AG09319 (cell line): ENCODE data around the gene CCDC78.

Source experiments
- DNase-seq: peaks from one replicate; pipeline ENCODE4 v3.0.0-alpha.2; 2010; ENCODE audit warnings: low read depth; ENCODE audit errors: extremely low read depth
- TF ChIP-seq, protein P1 (sequence below): IDR thresholded peaks from 2 replicates; pipeline ENCODE4 v1.5.1; 2011; ENCODE audit warnings: low read depth, mild to moderate bottlenecking, inconsistent platforms, low read length, moderate library complexity

Gene CCDC78

DNA sequence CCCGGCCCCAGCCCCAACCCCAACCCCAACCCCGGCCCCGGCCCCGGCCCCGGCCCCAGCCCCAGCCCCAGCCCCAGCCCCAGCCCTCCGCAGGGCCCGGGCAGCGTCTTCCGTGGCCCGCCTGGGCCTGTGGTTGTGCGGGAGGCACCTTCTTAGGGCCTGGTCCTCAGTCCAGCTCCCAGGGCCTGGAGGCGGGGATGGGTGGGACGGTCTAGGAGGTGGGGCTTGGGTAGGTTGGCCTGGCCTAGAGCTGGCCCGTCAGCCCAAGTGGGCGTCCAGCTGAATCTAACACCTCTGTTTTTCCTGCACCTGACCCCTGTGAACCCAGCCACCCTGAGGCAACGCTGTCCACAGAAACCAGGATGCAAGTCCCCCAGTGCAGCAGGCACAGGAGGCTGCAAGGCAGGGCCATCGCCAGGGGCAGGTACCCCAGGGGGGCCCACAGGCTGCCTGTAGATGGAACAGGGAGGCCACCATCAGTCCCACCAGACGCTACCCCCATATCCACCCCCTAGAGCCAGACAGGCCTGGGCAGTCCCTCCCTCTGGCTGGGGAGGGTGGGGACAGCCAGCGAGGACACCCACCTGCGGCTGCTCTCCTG is 43.0 kb upstream of the CCDC78 start:
- TF ChIP-seq, protein P1, sequence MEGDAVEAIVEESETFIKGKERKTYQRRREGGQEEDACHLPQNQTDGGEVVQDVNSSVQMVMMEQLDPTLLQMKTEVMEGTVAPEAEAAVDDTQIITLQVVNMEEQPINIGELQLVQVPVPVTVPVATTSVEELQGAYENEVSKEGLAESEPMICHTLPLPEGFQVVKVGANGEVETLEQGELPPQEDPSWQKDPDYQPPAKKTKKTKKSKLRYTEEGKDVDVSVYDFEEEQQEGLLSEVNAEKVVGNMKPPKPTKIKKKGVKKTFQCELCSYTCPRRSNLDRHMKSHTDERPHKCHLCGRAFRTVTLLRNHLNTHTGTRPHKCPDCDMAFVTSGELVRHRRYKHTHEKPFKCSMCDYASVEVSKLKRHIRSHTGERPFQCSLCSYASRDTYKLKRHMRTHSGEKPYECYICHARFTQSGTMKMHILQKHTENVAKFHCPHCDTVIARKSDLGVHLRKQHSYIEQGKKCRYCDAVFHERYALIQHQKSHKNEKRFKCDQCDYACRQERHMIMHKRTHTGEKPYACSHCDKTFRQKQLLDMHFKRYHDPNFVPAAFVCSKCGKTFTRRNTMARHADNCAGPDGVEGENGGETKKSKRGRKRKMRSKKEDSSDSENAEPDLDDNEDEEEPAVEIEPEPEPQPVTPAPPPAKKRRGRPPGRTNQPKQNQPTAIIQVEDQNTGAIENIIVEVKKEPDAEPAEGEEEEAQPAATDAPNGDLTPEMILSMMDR = no peak
- no peak for DNase-seq

DNA sequence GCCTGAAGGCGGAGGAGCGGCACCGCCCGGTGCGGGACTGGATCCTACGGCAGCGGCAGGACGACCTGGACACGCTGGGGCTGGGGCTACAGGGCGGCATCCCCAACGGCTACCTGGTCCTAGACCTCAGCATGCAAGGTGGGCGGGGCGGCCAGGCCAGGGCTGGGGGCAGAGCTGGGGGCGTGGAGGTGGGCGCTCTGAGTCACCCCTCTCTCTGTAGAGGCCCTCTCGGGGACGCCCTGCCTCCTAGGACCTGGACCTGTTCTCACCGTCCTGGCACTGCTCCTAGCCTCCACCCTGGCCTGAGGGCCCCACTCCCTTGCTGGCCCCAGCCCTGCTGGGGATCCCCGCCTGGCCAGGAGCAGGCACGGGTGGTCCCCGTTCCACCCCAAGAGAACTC is 42.2 kb upstream of the CCDC78 start:
- TF ChIP-seq, protein P1 = no peak
- DNase-seq = no peak

DNA sequence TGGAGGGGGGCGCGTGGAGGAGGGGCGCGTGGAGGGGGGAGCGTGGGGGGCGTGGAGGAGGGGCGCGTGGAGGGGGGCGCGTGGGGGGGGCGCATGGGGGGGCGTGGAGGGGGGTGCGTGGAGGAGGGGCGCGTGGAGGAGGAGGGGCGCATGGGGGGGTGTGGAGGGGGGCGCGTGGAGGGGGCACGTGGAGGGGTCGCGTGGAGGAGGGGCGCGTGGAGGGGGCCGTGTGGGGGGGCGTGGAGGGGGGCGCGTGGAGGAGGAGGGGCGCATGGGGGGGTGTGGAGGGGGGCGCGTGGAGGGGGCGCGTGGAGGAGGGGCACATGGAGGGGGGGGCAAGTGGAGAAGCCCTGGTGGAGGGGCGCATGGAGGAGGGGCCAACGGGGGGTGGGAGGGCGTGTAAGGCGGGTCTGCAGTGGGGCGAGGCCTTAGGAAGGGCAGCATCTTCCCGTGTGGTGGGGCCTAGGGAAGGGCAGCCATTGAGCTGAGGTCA is 41.5 kb upstream of the CCDC78 start:
- TF ChIP-seq, protein P1 = no peak

DNA sequence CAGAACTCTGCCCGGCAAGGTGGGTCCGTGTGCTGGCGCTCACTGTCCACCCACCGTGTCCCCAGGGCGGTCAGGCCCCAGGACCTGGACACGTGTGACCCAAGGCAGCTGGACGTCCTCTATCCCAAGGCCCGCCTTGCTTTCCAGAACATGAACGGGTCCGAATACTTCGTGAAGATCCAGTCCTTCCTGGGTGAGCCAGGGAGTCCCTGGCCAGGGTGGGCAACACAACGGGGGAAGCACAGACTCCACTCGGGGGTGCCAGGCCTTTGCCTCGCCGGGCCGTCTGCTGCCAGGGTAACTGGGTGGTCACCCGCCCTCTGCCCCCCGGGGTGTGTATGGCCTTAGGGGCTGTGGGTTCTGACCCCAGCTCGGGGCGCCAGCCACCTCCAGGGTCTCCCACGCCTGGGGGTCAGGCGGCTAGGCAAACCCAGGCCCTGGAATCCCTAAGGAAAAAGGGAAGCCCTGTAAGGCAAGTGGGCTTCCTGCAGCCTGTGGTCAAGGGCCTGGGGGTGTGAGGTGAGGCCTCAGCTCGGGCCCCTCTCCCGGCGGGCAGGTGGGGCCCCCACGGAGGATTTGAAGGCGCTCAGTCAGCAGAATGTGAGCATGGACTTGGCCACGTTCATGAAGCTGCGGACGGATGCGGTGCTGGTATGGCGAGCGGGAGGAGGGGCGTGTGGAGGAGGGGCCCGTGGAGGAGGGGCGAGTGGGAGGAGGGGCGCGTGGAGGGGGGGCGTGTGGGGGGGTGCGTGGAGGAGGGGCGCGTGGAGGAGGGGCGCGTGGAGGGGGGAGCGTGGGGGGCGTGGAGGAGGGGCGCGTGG is 40.8 kb upstream of the CCDC78 start:
- no peak for DNase-seq
- TF ChIP-seq, protein P1 = no peak

More for the DNA sequence above, 41.5 kb upstream of the CCDC78 start:
- DNase-seq = no peak

DNA sequence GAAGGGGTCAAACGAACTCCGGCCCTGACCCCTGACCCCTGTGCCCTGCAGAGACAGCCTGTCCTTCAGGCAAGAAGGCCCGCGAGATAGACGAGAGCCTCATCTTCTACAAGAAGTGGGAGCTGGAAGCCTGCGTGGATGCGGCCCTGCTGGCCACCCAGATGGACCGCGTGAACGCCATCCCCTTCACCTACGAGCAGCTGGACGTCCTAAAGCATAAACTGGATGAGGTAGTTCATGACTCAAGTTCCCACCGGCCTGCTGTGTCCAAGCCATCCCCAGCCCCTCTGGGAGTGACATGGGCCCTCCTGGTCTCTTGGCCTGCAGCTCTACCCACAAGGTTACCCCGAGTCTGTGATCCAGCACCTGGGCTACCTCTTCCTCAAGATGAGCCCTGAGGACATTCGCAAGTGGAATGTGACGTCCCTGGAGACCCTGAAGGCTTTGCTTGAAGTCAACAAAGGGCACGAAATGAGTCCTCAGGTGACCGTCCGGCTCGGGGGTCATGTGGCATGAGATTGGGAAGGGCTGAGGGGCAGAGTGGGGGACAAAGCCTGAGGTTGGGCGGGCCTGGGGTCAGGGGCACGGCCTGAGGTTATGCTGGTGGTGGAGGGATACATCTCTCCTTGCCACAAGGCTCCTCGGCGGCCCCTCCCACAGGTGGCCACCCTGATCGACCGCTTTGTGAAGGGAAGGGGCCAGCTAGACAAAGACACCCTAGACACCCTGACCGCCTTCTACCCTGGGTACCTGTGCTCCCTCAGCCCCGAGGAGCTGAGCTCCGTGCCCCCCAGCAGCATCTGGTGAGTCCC is 40.0 kb upstream of the CCDC78 start:
- no peak for DNase-seq
- TF ChIP-seq, protein P1 = no peak

DNA sequence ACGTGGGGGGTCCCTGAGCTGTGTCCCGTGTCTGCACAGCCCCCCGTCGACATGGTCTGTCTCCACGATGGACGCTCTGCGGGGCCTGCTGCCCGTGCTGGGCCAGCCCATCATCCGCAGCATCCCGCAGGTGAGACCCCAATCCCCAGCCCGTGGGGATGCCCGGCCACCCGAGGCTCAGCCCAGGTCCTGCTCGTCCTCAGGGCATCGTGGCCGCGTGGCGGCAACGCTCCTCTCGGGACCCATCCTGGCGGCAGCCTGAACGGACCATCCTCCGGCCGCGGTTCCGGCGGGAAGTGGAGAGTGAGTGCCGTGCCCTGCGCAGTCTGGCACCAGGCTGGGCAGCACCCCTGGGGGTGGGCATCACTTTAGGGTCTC is 39.2 kb upstream of the CCDC78 start:
- DNase-seq = no peak
- TF ChIP-seq, protein P1 = no peak
